VCaP (cell line): ENCODE measurements around the gene SP1.
"Not testable (repeated sequence)": the region's sequence is repeated elsewhere in the genome, so short reads cannot be mapped to it uniquely, and the experiment has no call there.

Source experiments
- H3K27ac ChIP-seq: fragments of 450-650 bp; 2 replicates; pipeline ENCODE4 v1.5.1; 2017
- CTCF ChIP-seq: fragments of 450-650 bp; conservative IDR thresholded peaks from 2 replicates; pipeline ENCODE4 v1.5.1; 2017; ENCODE audit warnings: mild to moderate bottlenecking, moderate library complexity

The SP1 gene

GRCh38 chr12:53423597-53423996 is 43.6 kb downstream of the SP1 start, which contains the start of gene AMHR2:
Gene AMHR2, plus strand, starts transcription at chr12:53423855. Its CDS starts 80 bp downstream, at chr12:53423935.
- H3K27ac ChIP-seq: peak within 1 kb of the TSS; percentile 73; the same call in 1 of the 2 replicates
- no peak for TF ChIP-seq CTCF

DNA sequence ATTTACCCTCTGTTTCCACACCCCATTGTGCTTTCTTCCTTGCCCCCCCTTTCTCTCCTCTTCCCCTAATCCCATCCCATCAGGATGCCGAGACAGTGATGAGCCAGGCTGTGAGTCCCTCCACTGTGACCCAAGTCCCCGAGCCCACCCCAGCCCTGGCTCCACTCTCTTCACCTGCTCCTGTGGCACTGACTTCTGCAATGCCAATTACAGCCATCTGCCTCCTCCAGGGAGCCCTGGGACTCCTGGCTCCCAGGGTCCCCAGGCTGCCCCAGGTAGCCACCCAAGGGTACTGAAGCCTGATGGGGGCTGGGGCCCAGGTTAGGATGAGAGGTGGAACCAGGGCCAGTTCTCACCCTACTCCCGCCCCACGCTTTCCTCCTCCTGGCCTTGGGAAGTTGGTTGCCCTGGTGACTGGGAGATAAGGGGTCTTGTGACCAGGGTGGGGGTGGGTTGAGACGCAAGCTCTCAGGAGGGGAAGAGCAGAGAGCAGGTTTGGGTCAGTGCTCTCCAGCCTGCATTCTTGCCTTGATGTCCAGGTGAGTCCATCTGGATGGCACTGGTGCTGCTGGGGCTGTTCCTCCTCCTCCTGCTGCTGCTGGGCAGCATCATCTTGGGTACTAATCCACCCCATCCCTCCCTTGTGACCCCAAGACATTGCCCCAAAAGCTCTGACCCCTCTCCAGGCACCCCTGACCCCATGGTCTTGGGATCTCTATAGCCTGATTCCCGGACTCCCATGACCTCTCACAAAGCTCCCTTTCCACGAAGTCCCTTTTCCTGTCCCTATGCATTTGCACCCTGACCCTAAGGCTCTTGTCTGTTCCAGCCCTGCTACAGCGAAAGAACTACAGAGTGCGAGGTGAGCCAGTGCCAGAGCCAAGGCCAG is 44.9 kb downstream of the SP1 start:
- peak overlapping the region; percentile 73; the same call in 1 of the 2 replicates for H3K27ac ChIP-seq
- no peak for TF ChIP-seq CTCF

DNA sequence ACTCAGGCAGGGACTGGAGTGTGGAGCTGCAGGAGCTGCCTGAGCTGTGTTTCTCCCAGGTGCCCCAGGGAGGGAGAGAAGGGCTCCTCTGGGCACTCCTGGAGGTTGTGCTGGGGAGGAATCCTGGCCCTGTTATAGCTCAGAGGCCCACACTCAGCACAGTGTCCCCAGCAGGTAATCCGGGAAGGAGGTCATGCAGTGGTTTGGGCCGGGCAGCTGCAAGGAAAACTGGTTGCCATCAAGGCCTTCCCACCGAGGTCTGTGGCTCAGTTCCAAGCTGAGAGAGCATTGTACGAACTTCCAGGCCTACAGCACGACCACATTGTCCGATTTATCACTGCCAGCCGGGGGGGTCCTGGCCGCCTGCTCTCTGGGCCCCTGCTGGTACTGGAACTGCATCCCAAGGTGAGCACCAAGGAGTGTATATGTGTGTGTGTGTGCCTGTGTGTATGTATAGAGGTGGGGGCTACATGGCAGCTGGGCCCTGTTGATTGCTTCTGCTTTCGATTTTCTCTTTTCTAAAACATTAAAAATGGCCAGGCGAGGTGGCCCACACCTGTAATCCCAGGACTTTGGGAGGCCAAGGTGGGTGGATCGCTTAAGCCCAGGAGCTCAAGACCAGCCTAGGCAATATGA is 45.7 kb downstream of the SP1 start:
- TF ChIP-seq CTCF: no peak
- peak overlapping the region; percentile 73 for H3K27ac ChIP-seq

GRCh38 chr12:53427905-53428594 is 48.1 kb downstream of the SP1 start:
- no peak for TF ChIP-seq CTCF
- peak overlapping the region; percentile 73 for H3K27ac ChIP-seq

DNA sequence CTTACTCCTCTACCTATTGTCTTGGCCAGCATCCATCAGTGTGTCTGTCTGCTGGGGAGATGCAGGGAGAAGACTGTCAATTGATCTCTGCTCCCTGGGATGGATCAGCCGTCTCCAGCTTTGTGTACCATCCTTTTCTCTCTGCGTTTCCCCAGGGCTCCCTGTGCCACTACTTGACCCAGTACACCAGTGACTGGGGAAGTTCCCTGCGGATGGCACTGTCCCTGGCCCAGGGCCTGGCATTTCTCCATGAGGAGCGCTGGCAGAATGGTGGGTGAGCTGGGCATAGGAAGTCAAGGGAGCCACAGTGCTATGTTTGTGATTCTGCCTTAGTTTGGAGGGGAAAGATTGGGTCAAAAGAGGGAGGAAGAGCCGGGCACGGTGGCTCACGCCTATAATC is 48.8 kb downstream of the SP1 start:
- H3K27ac ChIP-seq: no peak overlapping the region

GRCh38 chr12:53430116-53430515 is 50.1 kb downstream of the SP1 start:
- no peak overlapping the region for H3K27ac ChIP-seq
- no peak for TF ChIP-seq CTCF

More for the DNA sequence above, 48.8 kb downstream of the SP1 start:
- TF ChIP-seq CTCF: no peak

DNA sequence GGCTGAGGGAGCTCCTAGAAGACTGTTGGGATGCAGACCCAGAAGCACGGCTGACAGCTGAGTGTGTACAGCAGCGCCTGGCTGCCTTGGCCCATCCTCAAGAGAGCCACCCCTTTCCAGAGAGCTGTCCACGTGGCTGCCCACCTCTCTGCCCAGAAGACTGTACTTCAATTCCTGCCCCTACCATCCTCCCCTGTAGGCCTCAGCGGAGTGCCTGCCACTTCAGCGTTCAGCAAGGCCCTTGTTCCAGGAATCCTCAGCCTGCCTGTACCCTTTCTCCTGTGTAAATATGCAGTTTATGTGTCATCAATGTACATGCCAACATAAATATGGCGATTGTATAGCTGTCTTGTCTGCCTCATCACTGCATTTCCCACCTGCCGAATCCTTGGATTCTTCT is 51.2 kb downstream of the SP1 start:
- TF ChIP-seq CTCF: no peak
- no peak overlapping the region for H3K27ac ChIP-seq

GRCh38 chr12:53435326-53435725 is 55.4 kb downstream of the SP1 start:
- H3K27ac ChIP-seq: not testable (repeated sequence)

- H3K27ac ChIP-seq: not testable (repeated sequence)
These were observed 59.6 kb downstream of the SP1 start for GRCh38 chr12:53439582-53439981.
